HG03139 (cell line): ENCODE measurements around the gene BICRA.
"Not testable (repeated sequence)": the region's sequence is repeated elsewhere in the genome, so short reads cannot be mapped to it uniquely, and the experiment has no call there.

Experiments used
- ATAC-seq: cut with Tn5 transposase; IDR thresholded peaks from one replicate; pipeline ENCODE4 v1.9.1; 2021; ENCODE audit not compliant: unreplicated experiment

The BICRA gene

DNA sequence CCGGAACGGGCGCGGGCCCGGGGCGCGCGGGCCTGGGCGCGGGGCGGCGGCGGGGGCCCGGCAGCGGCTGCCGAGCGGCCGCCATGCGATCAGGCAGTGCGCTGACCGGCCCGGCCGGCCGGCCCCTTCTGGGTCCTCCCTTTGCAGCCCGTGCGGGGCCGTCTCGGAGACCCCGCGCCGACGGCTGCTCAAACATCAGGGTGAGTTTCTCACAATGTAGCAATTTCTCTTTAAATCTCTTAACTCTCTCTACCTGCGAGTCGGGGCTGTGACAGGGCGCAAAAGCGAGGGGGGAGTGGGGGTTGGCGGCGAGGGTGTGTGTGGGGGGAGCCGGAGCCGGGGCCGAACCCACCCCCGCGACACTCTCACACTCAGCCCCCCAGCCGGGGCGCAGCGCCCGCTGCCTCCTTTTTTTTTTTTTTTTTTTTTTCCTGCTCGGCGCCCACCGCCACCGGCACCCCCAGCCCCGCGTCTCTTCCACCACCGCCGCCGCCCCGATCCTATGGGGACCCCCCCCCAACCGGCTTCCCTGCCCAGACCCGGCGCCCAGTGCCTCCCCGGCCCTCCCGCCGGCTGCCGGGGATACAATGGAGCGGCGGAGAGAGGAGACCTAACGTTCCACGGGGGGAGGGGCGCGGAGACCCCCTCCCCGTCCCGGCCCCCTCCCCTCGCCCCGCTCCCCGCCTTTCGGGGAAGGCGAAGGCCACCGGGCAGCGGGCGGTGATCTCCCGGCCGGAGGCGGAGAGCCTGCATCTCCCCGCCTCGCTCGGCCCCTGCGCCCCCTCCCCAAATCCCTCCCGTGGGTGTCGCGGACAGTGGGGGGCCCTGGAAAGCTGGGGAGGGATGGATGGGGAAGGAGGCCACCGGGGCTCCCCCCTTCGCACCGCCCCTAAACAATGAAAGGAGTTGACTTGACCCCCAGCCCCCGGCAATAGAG, at the start of gene BICRA:
Gene BICRA (plus strand): TSS at position 166 of the 937 bp plus-strand sequence. CDS start 64,441 bp downstream, outside the sequence.
- ATAC-seq = peak; percentile 31

DNA sequence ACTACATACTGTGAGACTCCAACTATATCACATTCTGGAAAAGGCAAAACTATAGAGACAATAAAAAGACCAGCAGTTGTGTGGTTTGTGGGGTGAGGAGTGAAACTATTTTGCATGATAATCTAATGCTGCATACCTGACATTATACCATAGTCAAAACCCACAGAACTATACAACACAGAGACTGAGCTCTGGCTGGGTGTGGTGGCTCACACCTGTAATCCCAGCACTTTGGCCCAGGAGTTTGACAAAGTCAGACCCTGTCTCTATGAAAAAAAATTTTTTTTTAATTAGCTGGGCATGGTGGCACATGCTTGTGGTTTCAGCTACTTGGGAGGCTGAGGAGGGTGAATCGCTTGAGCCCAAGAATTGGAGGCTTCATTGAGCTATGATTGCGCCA, 47.9 kb upstream of the BICRA start:
- no peak for ATAC-seq

DNA sequence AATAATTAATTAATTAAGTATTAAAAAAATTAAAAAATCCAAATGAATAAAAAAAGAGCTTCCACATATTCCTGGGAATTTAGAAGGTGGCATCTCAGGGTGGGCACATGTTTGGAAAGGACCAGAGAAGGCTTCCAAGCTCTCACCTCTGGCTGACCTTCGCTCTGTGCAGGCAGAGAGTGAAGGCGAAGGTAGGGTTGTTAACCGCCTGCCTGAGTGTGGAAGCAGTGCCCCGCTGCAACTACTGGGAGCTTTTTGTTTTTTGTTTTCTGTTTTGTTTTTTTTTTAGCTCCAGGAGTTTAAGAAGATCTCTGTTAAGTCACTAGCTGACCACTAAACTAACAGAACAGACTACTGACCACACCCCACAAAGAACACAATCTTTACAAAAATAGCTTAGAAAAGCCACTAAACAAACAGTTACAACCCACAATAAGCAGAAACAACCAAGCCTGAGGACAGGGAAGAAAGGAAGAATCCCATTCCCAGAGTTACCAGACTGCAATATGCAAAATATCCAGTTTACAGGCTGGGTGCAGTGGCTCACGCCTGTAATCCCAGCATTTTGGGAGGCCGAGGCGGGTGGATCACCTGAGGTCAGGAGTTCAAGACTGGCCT, 47.4 kb upstream of the BICRA start:
- no peak for ATAC-seq

DNA sequence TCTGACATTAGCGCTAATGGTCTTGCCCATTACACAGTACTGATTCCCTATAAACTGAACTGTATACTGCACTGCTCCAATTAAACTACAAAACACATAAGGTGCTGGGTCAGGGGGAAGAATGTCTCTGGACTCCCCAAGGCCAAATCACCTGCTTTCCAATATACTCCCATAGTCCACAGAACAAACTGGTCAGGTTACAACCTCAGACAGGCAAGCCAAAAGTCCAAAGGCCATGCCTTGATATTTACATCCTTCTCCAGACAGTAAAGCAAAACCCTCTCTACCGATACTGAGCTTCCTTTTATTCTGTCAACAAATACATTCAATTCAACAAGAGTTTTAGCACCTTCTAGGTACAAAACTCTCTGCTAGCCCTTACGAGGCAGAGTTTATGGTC, 44.9 kb upstream of the BICRA start:
- ATAC-seq = no peak

DNA sequence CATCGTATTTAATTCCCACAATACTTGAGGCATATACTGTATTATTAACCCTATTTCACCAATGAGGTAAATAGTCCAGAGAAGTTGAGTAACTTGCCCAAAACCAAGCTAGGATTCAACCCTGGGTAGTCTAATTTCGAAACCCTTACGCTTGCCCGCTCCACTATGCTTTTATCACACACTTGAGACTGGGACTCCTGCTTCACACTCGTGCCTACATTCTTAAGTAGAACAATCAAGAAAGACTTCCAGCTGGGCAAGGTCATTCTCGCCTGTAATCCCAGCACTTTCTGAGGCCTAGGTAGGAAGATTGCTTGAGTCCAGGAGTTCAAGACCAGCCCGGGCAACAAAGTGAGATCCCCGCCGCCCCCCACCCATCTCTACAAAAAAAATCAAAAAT, 39.6 kb upstream of the BICRA start:
- ATAC-seq = no peak

DNA sequence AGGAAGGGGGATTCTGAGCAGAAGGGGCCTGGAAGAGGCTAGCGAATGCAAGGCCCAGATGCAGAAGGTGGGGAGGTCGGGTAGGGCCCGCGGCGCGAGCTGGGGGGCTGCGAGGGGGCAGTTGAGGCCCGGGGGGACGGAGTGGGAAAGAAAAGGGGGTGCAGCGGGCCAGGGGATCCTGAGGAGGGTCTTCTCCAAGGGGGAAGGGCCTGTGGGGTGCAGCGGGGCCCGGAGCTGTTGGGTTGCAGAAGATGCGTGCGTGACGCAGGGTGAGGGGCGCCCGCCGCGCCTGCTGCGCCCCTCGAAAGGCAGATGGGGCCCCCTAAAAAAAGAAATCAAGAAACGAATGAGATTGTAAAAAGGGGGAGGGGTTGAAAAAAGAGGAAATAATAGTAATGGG, 36.3 kb upstream of the BICRA start:
- ATAC-seq = no peak

DNA sequence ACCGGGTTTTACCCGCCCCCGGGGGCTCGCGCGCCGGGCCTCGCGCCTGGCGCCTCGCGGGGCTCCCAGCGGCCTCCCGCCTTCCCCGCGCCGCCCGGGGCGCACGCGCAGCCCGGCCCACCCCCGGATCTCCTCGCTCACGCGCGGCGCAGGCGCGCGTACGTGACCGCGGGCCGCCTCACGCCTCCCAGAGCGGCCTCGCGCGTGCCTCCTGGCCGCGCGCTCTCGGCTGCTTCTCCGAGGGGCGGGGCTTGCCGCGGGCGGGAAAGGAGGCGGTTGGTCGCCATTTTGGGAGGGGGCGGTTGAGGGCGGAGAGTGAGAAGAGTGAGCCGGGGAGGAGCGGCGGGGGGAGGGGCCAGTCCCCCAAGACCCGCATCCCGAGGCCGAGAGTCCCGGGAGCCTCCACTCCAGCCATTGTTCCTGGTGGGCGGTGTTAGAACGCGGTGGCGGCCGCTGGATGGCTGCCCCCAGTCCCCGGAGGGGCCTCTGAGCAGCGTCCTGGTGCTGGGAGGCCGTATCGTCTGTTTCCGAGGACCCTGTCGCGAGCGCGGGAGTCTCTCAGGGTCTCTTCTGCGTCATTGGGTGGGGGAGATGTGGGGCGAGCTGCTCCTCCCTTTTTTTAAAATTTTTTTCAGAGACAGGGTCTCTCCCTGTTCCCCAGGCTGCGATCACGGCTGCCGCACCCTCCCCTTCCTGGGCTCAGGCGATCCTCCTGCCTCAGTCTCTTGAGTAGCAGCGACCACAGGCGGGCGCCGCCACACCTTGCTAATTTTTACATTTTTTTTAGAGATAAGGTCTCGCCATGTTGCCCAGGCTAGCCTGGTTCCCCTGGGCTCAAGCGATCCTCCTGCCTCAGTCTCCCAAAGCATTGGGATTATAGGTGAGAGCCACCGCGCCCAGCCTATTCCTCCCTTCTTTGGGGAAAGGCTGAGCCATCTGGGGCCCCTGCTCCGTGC, 35.6 kb upstream of the BICRA start, which contains the start of gene ZNF541:
Gene ZNF541 (minus strand): TSS at position 78 of the 956 bp plus-strand sequence. CDS start 17,292 bp downstream, outside the sequence.
- ATAC-seq = no peak

DNA sequence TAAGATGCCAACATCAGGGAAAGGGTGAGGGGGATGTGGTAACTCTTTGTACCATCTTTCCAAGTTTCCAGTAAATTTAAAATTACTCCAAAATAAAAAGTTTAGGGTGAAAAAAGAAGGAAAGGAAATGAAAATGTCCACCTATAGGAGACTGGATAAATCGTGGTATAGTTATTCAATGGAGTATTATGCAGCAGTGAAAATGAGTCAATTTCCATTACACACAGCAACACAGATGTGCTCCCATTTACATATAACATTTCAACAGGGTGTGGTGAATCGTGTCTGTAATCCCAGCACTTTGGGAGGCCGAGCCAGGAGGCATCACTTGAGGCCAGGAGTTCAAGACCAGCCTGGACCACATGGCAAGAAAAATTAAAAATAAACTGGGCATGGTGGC, 28.5 kb upstream of the BICRA start:
- ATAC-seq = no peak

DNA sequence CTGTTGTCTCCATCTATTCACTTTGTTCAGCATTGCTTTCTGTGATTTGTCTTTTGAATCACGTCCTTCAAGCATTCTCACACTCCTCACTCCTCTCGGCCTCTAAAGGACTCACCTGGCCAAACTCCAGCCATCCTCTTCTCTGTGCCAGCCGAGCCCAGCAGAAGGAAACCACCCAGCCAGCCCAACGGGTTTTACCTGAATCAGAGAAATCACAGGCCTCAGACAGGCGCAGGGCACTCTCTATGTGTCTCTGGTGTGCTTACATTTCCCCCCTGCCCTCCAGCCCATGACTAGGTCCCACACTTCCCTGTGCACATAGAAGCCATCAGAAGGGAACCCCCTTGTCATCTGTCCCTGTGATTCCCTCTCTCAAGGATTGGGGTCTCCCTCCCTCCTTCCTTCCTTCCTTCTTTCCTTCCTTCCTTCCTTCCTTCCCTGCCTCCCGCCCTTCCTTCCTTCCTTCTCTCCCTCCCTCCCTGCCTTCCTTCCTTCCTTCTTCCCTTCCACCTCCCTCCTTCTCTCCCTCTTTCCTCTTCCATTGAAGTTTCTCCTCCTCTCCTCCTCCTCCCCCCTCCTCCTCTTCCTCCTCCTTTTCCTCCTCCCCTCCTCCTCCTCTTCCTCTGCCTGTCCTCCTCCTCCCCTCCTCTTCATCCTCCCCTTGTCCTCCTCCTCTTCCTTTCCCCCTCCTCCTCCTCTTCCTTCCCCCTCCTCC, 27.2 kb upstream of the BICRA start:
- no peak for ATAC-seq

DNA sequence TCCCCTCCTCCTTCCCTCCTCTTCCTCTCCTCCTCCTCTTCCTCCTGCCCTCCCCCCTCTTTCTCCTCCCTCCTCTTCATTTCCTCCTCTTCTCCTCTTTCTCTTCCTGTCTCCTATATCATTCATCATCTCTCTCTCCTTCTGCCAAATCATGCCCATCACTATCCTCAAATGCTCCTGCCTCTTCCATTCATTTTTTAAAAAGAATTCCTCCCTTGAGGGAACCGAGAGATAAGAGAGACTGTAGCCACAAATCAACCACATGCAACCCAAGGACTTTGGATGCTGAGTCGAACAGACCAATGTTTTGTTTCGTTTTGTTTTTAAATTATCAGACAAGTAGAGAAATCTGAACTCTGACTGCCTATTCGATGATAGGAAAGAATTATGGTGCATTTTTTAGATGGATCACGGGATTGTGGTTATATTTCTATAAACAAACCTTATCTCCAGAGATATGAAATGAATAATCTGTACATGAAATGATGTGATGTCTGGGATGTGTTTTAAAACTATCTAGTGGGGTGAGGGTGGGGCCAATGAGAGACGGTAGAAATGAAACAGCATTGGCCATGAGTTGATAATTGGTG, 26.5 kb upstream of the BICRA start:
- no peak for ATAC-seq

DNA sequence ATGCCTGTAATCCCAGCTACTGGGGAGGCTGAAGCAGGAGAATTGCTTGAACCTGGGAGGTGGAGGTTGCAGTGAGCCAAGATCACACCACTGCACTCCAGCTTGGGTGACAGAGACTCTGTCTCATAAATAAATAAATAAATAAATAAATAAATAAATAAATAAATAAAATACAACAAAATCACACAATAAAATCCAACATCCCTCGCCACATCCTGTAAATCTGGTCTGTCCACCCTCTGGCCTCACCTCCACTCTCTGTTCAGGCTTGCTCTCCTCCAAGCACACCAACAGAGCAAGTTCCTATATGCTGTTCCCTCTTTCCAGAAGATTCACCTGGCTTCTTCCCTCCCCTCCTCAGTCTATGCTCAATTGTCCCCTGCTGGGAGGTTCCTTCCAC, 25.8 kb upstream of the BICRA start:
- ATAC-seq = not testable (repeated sequence)

DNA sequence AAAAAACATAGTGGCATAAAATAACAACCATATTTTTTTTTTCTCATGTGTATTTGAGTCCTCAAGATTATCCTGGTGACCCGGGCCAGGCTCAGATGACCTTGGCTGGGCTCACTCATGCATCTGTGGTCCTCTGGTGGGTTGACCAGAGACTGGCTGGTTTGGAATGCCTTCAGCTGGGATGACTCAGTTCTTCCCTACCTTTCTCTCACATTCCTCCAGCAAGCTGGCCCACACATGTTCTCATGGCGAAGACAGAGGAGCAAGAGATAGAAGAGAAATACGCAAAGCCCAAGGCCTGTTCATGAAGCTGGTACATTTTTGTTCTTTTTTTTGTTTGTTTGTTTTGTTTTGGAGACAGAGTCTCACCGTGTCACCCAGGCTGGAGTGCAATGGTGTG, 21.6 kb upstream of the BICRA start:
- ATAC-seq = no peak

DNA sequence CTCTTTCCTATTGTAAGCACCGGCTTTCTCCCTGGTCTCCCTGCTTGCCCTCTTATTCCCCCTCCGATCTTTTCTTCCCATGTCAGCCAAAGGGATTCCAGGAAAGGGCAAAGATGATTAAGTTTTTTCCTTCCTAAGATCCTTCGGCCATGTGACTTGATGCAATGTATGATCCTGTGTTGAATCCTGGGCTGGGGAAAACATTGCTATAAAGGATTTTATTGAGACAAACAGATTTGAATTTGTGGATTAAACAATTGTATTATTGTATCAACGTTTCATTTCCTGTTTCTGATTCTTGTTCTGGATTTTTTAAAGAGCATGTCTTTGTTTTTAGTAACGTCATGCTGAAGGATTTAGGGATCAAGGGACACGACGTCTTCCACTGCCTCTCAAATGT, 19.1 kb upstream of the BICRA start:
- no peak for ATAC-seq

DNA sequence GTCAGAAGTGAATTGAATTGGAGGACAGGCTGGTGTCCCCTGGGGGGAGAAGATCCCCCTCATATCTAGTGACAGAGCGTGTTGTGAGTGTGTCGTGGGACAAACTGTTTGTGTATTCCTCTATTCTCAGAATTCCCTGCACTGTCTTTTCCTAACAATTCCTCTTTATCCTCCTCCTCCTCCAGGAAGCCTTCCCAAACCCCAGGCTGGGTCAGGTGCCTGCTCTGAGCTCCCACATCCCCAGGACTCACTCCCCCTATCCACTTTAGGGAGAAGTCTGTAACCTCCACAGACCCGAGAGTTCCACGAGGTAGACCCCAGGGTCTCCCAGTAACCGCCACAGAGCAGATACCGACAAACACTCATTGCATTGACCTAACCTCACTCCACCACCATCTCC, 15.1 kb upstream of the BICRA start:
- no peak for ATAC-seq

DNA sequence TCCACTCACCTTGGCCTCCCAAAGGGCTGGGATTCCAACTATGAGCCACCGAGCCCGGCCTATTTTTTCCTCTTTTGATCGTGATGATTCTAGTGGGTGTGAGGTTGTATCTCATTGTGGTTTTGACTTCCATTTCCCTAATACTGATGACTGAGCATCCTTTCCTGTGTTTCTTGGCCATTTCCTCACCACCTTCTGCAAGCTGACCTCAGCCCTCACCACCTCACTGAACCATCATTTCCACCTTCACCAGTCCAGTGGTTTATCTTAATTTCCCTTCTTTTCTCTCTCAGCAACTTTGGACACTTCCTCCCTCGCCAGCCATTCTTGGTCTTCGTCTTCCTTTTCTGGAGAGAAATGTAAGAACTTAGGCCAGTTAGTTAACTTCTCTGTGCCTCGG, 13.0 kb upstream of the BICRA start:
- ATAC-seq = no peak

DNA sequence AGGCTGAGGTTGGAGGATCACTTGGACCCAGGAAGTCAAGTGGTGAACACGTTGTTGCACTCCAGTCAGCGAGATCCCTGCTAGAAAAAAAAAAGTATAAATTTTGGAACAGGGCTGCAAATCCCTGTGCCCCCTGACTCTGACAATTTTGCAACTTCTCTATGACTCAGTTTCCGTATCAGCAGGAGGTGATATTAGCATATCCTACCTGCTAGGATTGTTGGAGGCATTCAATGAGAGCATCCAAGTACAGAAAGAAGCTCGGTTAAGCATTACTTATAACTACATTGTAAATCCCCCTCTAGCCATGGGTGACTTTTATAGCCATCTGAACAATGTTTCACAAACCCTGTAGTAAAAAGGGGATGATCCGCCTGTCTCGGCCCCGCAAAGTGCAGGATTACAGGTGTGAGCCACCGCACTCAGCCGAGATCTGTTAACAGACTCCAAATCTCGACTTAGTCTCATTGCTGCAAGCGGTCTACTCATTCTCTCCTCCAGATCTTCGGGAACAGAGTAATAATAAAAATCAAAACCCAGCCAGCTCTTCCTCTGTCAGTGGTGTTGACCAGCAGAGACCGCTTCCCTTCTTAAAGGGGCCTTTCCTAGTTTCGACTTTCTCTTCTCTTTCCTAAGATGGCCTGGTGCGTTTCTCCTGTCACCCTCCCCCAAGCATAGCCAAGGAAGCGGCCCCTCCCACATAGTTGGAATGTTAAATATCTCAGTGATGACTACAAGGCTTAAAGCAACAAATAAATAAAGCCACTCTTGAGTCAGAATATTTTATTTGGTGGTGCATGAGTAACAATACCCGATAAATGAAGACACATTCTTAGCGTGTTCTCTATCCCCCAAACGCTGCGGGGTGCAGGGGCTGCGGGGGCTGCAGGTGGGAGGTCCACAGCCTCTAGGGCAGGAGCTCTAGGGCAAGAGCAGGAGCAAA, 10.3 kb upstream of the BICRA start:
- no peak for ATAC-seq

DNA sequence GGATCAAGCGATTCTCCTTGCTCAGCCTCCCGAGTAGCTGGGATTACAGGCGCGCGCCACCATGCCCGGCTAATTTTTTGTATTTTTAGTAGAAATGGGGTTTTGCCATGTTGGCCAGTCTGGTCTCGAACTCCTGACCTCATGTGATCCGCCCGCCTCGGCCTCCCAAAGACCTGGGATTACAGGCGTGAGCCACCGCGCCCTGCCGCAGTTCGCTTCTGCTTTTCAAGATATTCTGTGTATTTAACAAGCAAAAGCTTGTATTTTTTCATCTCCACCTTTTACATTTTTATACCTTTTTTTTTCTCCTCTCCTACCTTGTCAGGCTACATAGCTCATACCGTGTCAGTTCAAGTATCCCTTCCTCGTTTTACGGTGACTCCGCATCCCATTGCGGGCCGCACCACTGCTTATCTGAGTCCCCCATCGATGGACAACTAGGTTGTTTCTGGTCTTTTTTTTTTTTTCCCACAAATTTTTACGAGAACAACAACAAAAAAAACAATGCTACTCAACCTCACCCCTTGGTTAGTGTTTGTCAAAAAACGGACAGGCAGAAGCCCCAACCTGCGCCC, 9.2 kb upstream of the BICRA start:
- not testable (repeated sequence) for ATAC-seq
